Left ventricle myocardium inferior (tissue), 1 donor: Measurements from ENCODE around the gene TMEM201. TPM values are rescaled to one million over a fixed set of nuclear protein-coding genes. Genes with fewer than 3 reads are reported as not detected.

Source experiments
- DNase-seq: peaks from one replicate; pipeline ENCODE4 v3.0.0-alpha.2; 2020
- H3K27ac ChIP-seq: fragments of 200-600 bp; replicated peaks from 2 replicates; pipeline ENCODE4 v1.8.0; 2021
- H3K27me3 ChIP-seq: fragments of 200-600 bp; 2 replicates; pipeline ENCODE4 v1.8.0; 2021; ENCODE audit warnings: low read depth
- H3K36me3 ChIP-seq: fragments of 200-600 bp; 2 replicates; pipeline ENCODE4 v1.8.0; 2021
- H3K4me1 ChIP-seq: fragments of 200-600 bp; 2 replicates; pipeline ENCODE4 v1.8.0; 2021
- H3K4me3 ChIP-seq: fragments of 200-600 bp; 2 replicates; pipeline ENCODE4 v1.8.0; 2021; ENCODE audit warnings: mild to moderate bottlenecking, moderate library complexity
- H3K9me3 ChIP-seq: fragments of 200-600 bp; replicated peaks from 2 replicates; pipeline ENCODE4 v1.8.0; 2021
- intact Hi-C: fragments of 100-400 bp; cut with micrococcal nuclease; formaldehyde crosslinking; loops from one replicate; pipeline ENCODE4 v1.11.0; 2022
- total RNA-seq: library from RNA; stranded (reverse); fragmentation: NEBNext Ultra II Directional; extraction: Animal tissue kit (Norgen Biotek cat#: 25700); gene quantifications from one replicate; pipeline ENCODE4 v1.2.1, GENCODE V29; 2021
- TF ChIP-seq, protein P1 (sequence below): fragments of 200-600 bp; IDR thresholded peaks from 2 replicates; pipeline ENCODE4 v1.8.0; 2021; ENCODE audit warnings: antibody characterized with exemption, mild to moderate bottlenecking, borderline replicate concordance
- donor health status: DM: no; HTN: yes; CAD: no; lungs with severe emphysema.

The TMEM201 gene
- total RNA-seq, 1 donor from 2014 or later: 21.1 TPM

DNA sequence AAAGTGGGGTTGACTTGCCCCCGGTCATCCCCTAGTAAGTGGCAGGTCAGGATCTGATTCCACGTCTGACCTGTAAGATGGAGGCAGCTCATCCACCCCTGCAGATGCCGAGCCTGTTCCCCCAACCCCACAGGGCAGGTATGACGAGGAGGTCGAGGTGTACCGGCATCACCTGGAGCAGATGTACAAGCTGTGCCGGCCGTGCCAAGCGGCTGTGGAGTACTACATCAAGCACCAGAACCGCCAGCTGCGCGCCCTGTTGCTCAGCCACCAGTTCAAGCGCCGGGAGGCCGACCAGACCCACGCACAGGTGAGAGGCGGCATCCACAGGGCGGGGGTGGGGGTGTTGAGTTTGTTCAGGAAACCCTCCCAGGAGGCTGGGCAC is 9.6 kb downstream of the TMEM201 start:
- TF ChIP-seq, protein P1, sequence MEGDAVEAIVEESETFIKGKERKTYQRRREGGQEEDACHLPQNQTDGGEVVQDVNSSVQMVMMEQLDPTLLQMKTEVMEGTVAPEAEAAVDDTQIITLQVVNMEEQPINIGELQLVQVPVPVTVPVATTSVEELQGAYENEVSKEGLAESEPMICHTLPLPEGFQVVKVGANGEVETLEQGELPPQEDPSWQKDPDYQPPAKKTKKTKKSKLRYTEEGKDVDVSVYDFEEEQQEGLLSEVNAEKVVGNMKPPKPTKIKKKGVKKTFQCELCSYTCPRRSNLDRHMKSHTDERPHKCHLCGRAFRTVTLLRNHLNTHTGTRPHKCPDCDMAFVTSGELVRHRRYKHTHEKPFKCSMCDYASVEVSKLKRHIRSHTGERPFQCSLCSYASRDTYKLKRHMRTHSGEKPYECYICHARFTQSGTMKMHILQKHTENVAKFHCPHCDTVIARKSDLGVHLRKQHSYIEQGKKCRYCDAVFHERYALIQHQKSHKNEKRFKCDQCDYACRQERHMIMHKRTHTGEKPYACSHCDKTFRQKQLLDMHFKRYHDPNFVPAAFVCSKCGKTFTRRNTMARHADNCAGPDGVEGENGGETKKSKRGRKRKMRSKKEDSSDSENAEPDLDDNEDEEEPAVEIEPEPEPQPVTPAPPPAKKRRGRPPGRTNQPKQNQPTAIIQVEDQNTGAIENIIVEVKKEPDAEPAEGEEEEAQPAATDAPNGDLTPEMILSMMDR: no peak
- Histone ChIP-seq H3K4me1 (peaks cover 40% of the 10 kb centered on the region), H3K4me3 (no peak overlapping the region), H3K27ac (no peak overlapping the region), H3K27me3 (no peaks in the 10 kb centered on the region), H3K9me3 (no peaks in the 10 kb centered on the region), H3K36me3 (peaks cover 62% of the 10 kb centered on the region)
- intact Hi-C loops: no loop called here
- no peak for DNase-seq

DNA sequence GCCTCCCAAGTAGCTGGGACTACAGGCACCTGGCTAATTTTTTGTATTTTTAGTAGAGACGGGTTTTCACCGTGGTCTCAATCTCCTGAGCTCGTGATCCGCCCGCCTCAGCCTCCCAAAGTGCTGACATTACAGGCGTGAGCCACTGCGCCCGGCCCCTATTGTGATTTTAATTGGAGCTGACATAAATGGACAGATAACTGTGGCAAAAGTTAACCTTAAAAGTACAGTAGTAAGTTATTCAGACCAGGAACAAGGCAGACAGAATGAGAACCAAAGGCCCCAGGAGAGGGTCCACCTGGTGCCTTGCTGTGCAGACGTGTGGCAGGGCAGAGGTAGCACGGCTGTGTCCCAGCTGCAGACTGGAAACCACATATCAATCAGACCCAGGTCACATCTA is 11.0 kb downstream of the TMEM201 start:
- peaks cover 68% of the 10 kb centered on the region for H3K36me3 ChIP-seq
- TF ChIP-seq, protein P1: no peak
- no peak overlapping the region for H3K4me3 ChIP-seq
- peaks cover 34% of the 10 kb centered on the region for H3K4me1 ChIP-seq
- no peaks in the 10 kb centered on the region for H3K27me3 ChIP-seq
- DNase-seq: no peak
- no peaks in the 10 kb centered on the region for H3K9me3 ChIP-seq
- intact Hi-C loops: no loop called here
- H3K27ac ChIP-seq: no peak overlapping the region

DNA sequence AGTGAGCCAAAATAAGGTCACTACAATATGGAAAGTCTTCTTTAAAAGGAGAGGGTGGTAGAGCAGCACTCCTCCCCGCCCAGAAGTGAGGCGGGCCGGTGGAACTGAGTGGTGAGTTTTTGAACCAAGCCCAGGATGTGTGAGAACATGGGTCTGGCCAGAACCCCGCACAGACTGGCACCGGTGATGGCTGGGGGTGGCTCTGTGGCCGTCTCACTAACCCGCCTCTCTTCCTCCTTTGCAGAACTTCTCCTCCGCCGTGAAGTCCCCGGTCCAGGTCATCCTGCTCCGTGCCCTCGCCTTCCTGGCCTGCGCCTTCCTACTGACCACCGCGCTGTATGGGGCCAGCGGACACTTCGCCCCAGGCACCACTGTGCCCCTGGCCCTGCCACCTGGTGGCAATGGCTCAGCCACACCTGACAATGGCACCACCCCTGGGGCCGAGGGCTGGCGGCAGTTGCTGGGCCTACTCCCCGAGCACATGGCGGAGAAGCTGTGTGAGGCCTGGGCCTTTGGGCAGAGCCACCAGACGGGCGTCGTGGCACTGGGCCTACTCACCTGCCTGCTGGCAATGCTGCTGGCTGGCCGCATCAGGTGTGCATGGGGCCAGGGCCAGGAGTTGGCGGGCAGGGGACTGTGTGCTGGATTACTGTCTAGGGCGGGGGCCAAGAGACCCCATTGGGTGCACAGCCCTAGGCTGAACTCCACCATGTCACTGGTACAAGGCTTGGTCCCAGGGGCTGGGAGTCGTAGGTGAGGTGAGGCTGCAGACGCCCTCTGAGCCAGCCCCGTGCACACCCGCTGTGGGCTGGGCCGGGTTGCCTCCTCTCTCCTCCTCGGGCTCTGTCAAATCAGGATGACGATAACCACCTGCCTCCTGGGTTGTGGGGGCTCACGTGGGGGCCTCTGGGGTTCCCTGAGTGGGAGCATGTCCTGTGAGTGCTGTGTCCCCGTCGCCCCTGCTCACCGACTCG is 12.4 kb downstream of the TMEM201 start:
- H3K27me3 ChIP-seq: no peaks in the 10 kb centered on the region
- H3K27ac ChIP-seq: no peak overlapping the region
- DNase-seq: no peak
- intact Hi-C loops: no loop called here
- peaks cover 69% of the 10 kb centered on the region for H3K36me3 ChIP-seq
- peaks cover 21% of the 10 kb centered on the region for H3K4me1 ChIP-seq
- TF ChIP-seq, protein P1: no peak
- H3K9me3 ChIP-seq: no peaks in the 10 kb centered on the region
- no peak overlapping the region for H3K4me3 ChIP-seq

DNA sequence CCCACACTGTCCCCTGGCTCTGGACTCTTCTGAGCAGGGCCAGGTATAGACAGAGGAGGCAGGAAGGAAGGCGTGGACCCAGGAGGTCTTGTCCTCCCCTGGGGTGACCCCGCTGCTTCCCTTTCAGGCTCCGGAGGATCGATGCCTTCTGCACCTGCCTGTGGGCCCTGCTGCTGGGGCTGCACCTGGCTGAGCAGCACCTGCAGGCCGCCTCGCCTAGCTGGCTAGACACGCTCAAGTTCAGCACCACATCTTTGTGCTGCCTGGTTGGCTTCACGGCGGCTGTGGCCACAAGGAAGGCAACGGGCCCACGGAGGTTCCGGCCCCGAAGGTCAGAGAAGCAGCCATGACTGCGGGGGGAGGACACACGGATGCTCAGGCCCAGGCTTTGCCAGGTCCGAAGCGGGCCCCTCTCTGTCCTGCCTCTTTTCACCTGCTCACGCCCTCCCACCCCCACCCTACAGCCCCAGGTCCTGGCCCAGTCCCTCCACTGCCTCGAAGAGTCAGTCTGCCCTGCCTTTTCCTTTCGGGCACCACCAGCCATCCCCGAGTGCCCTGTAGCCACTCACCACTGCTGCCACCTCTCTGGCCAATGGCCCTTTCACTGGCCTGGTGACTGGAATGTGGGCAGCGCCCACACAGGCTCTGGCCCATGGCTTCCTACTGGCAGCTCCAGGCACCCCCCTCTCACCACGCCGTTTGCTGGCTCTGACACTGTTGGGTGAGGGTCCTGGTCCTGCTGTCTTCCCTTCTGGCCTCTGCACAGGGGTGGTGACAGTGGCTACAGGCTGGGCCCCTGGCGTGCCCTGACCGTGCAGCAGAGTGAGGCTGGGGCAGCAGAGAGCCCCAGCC is 13.5 kb downstream of the TMEM201 start:
- H3K36me3 ChIP-seq: peaks cover 68% of the 10 kb centered on the region
- no peaks in the 10 kb centered on the region for H3K27me3 ChIP-seq
- TF ChIP-seq, protein P1: no peak
- DNase-seq: no peak
- no peak overlapping the region for H3K27ac ChIP-seq
- no peaks in the 10 kb centered on the region for H3K9me3 ChIP-seq
- peaks cover 18% of the 10 kb centered on the region for H3K4me1 ChIP-seq
- intact Hi-C loops: no loop called here
- H3K4me3 ChIP-seq: no peak overlapping the region

DNA sequence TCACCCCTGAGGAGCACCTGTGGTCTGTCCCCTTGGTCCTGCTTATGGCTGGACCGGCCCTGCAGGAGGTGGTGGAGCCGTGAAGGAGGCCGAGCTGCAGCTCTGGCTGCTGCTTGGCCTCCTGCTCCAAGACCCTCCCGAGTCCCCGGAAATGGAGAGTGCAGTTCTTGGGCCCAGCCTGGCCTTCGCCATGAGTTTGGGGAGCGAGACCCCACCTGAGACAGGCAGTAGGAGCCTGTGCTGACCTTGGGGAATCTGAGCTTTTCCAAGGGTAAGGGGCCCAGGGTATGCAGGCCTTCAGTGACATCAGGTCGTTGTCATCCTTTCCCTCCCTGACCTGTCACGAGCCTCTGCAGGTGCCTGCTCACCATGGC is 14.1 kb downstream of the TMEM201 start:
- intact Hi-C loops: no loop called here
- H3K27ac ChIP-seq: no peak overlapping the region
- DNase-seq: no peak
- peaks cover 20% of the 10 kb centered on the region for H3K4me1 ChIP-seq
- H3K9me3 ChIP-seq: no peaks in the 10 kb centered on the region
- no peaks in the 10 kb centered on the region for H3K27me3 ChIP-seq
- peaks cover 61% of the 10 kb centered on the region for H3K36me3 ChIP-seq
- no peak overlapping the region for H3K4me3 ChIP-seq
- TF ChIP-seq, protein P1: no peak
